ENCODE measurements around the gene CHRNB4.

The CHRNB4 gene

GRCh38 chr15:78605201-78605600 is 35.8 kb downstream of the CHRNB4 start:
- no peak overlapping the region for H3K4me3 ChIP-seq (ENCODE audit: low read depth, low read length)
- no peak for DNase-seq (ENCODE audit: low read depth, low spot score)
- POLR2A ChIA-PET: no interaction called here
- CTCF ChIA-PET: interaction anchor here (0.7 to 1.9 kb wide), 4 partner anchors 10 to 133 kb away, joined by 3 to 5 read pairs (median 3); no protein-coding TSS in a partner anchor
- TF ChIP-seq CTCF (IDR thresholded peaks at IDR 0.05; ENCODE audit: insufficient read depth, low read length, missing control alignments): no peak

DNA sequence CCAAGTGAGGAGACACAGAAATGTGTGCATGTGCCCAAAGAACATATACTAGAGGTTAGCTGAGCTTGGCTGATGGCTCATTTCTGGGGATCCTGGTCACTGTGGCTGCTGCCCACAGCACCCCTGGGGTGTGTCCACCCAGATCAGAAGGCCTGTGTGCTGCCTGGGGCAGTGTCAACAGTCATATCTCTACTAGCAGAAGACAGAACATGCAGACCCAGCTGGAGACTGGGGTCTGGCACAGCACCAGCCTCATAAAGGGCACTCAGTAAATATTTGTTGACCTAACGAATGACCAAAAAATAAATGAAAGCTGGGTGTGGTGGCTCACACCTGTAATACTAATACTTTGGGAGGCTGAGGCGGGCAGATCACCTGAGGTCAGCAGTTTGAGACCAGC is 36.6 kb downstream of the CHRNB4 start:
- no peak overlapping the region for H3K4me3 ChIP-seq (ENCODE audit: low read depth, low read length)
- ChIA-PET POLR2A (no interaction called here), CTCF (interaction anchor here (0.7 to 1.9 kb wide), 4 partner anchors 11 to 134 kb away, joined by 3 to 5 read pairs (median 3); no protein-coding TSS in a partner anchor)
- no peak for DNase-seq (ENCODE audit: low read depth, low spot score)
- no peak for TF ChIP-seq CTCF (IDR thresholded peaks at IDR 0.05; ENCODE audit: insufficient read depth, low read length, missing control alignments)

- POLR2A ChIA-PET: no interaction called here
- CTCF ChIA-PET: no interaction called here
- DNase-seq (ENCODE audit: low read depth, low spot score): no peak
- no peak for TF ChIP-seq CTCF (IDR thresholded peaks at IDR 0.05; ENCODE audit: insufficient read depth, low read length, missing control alignments)
- H3K4me3 ChIP-seq (ENCODE audit: low read depth, low read length): no peak overlapping the region
These were observed 37.5 kb downstream of the CHRNB4 start for GRCh38 chr15:78603467-78603866.

- ChIA-PET CTCF (interaction anchor here (0.8 to 1.0 kb wide), 2 partner anchors 40 to 151 kb away, joined by 3 read pairs; no protein-coding TSS in a partner anchor), POLR2A (no interaction called here)
- TF ChIP-seq CTCF (IDR thresholded peaks at IDR 0.05; ENCODE audit: insufficient read depth, low read length, missing control alignments): no peak
- no peak overlapping the region for H3K4me3 ChIP-seq (ENCODE audit: low read depth, low read length)
- no peak for DNase-seq (ENCODE audit: low read depth, low spot score)
These were observed 41.8 kb downstream of the CHRNB4 start for GRCh38 chr15:78599189-78599588.

GRCh38 chr15:78598348-78598747 is 42.7 kb downstream of the CHRNB4 start:
- ChIA-PET CTCF (interaction anchor here (1.0 to 1.1 kb wide), 2 partner anchors 21 to 152 kb away, joined by 3 to 4 read pairs; no protein-coding TSS in a partner anchor), POLR2A (no interaction called here)
- TF ChIP-seq CTCF (IDR thresholded peaks at IDR 0.05; ENCODE audit: insufficient read depth, low read length, missing control alignments): no peak
- no peak overlapping the region for H3K4me3 ChIP-seq (ENCODE audit: low read depth, low read length)
- DNase-seq (ENCODE audit: low read depth, low spot score): no peak

DNA sequence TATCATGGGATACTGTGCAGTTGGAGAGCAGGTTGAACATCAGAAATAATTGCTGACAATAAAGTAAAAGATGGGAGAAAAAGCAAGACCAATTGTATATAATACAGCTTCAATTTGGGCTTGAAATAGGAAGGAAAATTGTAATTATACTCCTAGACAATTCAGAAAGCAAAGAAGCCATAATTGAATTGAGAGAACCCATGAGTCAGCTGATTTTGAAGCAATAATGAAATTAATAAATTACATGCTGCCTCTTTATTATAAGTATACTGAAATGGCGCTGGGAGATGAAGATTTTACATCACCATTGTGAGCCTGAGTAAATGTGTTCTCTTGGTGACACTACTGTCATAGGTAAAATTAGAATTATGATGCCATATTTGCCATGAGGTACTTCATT is 43.4 kb downstream of the CHRNB4 start:
- POLR2A ChIA-PET: no interaction called here
- no peak overlapping the region for H3K4me3 ChIP-seq (ENCODE audit: low read depth, low read length)
- DNase-seq (ENCODE audit: low read depth, low spot score): no peak
- TF ChIP-seq CTCF (IDR thresholded peaks at IDR 0.05; ENCODE audit: insufficient read depth, low read length, missing control alignments): no peak
- CTCF ChIA-PET: interaction anchor here (1.1 kb wide), 2 partner anchors 21 to 23 kb away, joined by 3 to 4 read pairs; partner anchors contain the start of gene CHRNA3
